NCI-H748 treated with DMSO at 0.1 percent for 48 hours (cell line): ENCODE results near the gene ATXN7.

Experiments used
- DNase-seq: peaks from one replicate; lab custom pipeline; 2025; lab: John Stamatoyannopoulos, UW

Gene ATXN7

DNA sequence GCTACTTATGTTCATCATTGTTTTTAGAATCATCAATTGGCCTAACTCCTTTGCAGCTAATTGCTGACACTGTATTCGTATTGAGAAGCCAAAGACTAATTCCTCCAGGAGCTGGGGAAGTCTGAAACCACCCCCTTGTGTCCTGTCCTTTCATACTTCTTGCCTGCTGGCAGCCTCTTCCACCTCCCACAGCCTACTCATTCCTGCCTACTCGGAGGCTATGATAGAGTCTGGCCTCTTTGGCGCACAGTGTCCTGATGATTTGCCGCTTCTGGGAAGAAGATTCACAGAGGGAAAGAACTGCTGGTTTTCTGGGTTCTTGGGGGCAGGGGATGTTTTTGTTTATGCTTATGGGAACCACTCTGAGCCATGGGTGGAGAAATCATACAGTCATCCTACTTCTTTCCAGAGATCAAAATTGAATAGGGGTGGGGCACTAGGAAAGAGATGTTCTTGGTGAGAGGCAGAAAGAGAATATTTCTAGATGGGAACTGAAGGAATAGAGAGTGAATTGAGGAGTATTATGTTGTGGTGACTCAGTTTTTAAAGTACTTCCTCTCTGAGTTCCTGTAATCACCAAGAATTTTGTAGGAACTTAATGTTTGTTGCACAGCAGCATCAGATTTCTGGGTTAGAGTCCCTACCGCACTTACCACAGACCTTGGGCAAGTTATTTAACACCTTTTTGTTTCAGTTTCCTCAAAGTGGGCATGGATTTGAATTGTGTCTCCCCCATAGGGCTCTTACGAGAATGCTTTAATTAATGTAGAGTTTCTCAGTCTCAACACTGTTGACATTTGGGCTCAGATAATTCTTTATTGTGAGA lies 70.6 kb downstream of the ATXN7 start:
- DNase-seq = no peak

GRCh38 chr3:63936925-63937324 lies 73.3 kb downstream of the ATXN7 start:
- no peak for DNase-seq

DNA sequence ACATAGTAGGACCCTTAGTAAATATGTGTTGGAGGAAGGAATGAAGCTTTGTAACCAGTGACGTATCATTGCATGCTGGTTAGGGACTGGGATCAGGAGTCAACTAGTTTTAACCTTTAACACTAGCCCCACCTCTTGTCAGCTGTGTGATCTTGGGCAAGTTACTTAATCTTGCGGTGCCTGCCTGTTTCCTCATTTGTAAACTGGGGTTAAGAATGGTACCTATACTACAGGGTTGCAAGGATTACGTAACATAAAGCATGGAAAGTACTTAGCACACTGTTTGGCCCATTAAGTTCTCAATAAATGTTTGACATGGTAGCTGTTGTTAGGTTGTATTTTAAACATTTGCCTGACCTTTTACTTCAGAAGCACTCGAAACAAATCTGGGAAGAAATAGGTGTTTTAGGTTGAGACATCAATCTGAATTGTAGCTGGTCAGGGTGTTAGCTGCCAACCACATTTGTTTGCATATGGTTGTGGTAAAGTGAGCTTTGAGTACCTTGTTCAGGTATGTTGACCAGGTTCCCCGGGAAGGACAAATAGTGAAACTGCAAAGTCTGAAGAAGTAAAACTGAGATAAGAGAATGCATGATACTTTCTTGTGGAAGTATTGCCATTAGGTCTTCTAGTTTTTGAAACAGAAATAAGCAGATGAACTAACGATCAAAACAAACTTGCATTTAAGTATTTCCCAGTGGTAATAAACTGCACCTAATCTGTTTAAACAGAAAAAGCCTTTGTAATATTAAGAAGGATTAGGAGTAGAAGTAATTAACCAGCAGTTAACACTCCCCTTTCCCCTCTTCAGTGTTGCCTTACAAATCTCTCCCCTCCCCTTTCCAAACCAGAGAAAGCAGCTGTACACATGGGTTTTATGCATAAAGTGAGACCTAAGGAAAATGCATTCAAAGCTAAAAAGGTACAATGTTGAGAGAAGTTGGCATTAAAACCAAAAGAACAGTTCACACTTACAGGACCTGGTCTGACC lies 74.3 kb downstream of the ATXN7 start:
- no peak for DNase-seq

GRCh38 chr3:63940389-63940757 lies 76.7 kb downstream of the ATXN7 start:
- DNase-seq = no peak

- DNase-seq = no peak
Observed at GRCh38 chr3:63942528-63942927, 78.9 kb downstream of the ATXN7 start.

DNA sequence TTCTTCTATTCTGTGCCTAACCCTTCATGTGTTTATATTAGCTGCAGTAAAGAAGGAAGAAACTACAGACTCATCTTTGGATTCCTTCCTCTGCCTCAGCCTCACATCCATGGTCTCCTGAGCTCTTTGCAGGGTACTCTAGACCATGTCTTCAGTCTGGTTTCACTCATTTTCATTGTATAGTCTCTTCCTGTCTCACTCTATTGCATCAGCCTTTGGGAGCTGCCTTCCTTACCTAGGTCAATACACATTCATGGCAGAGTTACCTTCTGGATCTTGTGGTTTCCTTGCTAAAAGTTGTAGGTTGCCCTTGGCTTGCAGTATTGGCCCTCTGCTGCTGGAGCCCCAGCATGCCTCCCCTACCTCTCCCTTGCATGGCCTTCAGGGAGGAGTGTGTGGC lies 80.0 kb downstream of the ATXN7 start:
- no peak for DNase-seq

GRCh38 chr3:63945558-63946096 lies 82.0 kb downstream of the ATXN7 start:
- DNase-seq = no peak

DNA sequence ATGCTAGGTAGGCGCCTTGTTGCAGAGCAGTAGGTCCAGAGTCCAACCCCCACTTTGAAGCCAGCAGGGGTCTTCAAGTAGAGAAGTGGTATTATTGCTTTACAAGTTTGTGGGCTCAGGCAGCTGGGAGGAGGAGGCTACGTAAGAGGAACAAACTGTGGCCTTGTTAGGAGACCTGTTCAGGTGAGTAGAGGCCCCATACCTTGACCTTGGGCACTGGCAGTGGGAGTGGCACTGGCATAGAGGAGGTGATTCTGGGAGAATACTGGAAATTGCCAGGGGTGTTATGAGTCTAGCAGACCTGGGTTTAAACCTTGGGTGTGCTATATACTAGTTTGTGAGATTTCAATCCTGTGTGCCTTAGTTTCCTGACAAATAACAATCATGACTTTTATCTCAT lies 83.1 kb downstream of the ATXN7 start:
- DNase-seq = no peak

DNA sequence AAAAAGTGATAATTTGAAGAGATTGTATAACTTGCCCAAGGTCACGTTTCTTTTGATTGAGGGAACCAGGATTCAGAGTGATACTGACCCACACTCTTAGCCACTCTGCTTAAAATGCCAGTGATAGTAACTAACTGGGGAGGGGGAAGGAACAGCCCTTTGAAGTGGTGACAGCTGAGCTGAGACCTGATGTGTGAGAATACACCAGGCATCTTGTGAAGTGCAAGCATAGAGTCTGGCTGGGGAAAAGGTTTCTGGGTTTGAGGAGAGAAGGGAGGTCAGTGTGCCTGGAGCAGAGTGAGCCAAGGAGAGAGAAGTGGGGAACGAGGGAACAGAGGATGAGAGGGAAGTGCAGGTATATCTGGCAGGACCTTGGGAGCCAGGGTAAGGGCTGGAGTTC lies 83.9 kb downstream of the ATXN7 start:
- no peak for DNase-seq

GRCh38 chr3:63949005-63949404 lies 85.3 kb downstream of the ATXN7 start:
- no peak for DNase-seq

DNA sequence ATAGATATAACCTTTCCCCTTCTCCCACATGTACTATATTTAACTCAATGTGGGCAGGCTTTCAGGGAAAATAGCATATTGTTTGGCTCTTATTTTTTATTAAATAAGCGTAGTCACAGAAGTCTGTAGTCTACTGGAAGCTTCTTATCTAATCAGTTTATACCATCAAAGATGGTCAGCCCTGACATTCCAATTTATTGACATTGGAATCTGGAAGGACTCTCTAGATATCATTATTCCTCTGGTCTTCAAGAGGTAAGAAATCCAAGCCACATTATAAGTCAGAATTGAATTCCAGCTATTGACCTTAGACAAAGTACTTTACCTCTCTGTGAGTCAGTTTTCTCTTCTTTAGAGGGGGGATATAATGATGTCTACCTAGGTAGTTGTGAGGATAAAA lies 87.0 kb downstream of the ATXN7 start:
- no peak for DNase-seq

DNA sequence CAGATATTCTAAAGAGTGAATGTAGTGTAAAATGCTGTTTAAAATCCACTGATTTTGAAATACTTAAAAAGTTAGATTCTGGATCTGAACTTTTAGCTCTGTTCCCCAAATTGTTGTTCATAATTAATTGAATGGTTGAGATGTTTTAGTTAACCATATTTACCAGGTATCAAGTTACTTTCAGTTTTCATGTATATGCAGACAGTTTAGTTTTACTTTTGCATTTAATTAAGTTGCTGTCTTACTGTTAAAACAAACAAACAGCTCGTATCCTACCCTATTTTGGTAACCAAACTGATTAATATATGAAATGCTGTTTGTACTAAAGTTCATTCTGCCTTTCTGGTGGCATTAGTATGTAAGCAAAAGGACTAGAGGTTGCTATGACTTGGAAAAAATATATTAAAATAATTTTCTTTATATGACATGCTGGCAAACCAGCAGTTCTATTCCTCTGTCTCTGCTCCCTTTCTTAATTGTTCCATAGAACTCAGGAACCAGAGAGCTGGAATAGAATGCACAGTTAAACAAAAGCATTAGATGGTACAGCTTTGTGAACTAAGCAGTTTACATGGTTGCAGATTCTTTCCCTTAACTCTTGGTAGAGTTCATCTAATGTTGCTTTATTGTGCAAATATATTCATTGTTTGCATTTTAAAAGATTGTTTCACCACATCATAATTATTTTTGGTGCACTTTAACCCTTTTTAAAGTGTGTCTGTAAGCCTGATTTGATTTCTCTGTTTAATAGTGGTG lies 88.0 kb downstream of the ATXN7 start:
- DNase-seq = no peak

DNA sequence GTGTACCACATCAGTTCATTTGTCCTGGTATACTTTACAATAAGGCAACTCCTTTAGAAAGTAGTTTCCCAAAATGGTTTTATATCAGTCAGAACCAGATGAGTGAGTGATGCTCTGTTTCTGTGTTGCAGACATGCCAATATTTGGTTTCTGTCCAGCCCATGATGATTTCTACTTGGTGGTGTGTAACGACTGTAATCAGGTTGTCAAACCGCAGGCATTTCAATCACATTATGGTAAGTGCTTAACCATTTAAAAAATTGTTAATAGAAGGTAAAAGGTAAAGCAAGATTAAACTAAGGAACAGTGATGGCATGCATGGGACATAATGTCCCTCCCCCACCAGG lies 88.6 kb downstream of the ATXN7 start:
- no peak for DNase-seq

DNA sequence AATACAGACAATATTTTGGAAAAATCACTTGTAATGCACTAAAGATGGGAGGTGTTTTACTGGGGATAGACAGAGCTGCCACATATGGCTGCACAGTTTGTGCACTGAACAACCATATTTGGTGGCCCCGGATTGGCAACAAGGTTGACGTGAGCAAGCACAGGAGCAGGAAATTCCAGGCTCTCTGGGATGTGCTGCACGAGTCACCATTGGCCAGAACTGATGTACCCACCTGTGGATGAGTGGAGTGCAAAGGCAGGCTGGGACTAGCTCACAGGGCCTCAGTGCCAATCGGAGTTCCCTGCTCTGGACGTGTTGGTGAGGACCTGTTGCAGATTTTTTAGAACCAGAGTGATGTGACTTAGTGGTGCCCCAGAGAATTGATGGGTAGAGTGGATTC lies 90.5 kb downstream of the ATXN7 start:
- DNase-seq = no peak

DNA sequence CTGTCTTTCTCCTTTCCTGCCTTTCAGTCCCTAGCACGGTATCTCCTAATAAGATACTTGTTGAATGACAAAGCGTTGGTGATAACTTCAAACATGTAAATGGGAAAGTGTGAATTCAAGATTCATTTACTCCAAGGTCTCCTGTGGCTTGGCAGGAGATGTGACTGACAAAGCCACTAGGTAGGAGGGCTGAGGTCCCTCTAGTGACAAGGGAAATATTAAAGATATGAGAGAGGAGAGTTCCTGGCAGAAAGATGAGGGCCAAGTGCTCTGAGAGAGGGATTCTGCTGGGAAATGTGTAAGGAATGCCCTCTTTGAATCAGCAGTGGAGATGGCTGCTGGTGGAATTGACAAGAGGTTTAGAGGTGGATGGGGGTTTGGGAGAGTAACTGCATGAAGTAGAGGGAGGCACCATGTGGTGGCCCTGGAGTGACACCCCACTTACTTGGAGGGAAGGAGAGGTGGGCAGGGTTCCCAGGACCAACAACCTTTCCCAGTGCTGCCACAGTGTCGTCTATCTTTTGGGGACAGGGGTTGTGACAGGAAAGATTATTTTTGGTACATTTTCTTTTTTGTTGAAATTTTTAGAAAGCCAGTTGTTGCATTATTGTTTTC lies 91.5 kb downstream of the ATXN7 start:
- no peak for DNase-seq

DNA sequence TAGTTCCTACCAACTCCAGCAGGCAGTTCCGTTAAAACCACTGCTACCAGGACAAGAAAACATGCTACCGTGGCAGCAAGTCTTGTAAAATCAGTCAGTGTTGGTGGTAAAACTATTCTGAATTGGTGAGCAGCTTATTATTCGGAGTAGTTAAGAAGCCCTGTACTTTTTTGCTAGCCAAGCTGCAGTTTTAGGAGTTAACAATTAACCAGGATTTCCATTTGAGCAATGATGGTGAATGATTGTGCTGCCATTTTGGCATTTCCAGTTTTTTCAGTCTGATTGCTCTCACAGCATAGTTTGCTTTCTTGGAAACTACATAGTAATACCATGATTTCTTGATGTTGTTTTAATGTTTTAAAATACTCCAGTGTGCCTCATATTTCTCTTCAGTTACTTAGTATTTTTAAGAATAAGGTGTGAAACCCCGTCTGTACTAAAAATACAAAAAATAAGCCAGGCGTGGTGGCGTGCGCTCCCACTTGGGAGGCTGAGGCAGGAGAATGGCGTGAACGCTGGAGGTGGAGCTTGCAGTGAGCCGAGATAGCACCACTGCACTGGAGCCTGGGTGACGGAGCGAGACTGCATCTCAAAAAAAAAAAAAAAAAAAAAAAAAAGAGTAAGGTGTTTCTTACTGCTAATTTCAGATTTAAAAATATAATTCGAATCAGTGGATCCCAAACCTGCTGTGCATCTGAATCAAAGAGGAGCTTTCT lies 92.3 kb downstream of the ATXN7 start:
- no peak for DNase-seq

DNA sequence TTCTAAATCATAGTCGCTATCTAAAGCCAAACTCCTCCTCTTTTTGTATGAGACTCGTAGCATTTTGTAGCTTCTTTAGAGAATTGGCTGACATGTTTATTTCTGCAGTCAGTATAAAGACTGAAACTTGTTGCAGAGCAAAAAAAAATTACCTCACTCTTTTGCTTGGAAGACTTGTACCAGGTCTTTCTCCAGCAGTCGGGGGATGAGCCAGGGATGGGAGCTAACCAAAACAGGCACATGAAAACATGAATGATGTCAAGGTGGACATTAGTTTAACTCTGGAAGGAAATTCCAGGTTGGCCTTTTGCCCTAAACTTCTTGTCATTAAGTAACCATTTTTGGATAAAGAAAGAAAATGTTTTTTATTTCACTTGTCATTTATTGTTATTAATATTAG lies 95.5 kb downstream of the ATXN7 start:
- no peak for DNase-seq

DNA sequence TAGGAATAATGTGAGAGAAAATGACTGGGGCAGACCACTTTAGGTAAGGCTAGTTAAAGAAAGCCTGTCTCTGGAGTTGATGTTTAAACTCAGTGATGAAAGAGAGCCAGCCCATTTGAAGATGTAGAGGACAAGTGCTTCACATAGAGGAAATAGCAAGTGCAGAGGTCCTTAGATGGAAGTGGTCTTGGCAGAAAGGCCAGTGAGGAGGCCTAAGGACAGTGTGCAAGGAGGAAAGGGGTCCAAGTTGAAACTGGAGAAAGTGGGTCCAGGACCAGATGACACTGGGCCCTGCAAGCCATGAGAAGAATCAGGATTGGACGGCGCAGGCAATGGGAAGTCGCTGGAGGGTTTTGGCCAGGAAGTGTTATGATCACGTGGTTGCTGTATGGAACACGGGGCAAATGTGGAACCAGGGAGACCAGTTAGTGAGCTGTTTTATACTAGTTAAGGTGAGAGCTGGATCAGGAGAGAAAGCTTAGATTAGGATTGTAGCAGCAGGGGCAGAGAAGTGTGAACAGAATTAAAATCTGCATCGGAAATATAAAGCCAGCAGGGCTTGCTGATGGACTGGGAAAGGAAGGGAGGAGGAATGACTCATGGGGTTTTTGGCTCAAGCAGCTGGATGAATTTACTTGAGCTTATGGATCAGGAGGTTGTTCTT lies 96.5 kb downstream of the ATXN7 start:
- no peak for DNase-seq

DNA sequence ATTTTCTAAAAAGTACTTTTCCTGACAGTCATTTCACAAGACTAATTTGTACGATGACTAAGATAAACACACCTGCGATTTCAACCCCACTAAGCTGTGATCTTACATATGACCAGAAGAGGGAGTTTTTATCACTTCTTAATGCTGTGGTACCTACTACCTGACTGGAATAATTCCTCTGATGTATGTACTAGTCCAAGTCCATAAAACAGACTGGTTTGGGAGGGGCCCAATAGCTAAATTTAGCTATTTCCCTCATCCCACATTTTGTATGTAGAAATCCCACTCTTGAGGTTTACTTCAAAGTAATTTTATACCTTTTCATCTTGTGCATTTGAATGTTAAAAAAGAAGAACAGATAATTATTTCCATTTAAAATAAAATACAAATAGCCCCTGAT lies 98.2 kb downstream of the ATXN7 start:
- DNase-seq = peak; percentile 64

DNA sequence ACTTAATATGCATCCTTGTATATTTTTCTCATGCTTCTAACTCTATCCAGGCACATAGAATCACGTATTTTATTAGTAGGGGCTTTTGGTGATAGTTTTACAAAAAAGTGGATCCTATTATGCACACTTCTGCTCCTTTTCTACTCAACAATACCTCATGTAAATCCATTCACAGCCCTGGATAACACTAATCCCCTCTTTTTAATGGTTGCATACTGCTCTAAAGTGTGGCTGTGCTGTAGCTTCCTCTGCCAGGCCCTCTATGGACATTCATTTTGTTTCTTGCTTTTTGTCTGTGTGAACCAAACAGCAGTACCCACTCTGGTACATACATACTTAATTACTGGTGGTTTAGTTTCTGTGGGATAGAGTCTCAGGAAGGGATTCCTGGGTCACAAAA lies 99.8 kb downstream of the ATXN7 start:
- no peak for DNase-seq
